GM12878 (cell line): Measurements from ENCODE around the gene MCC. TPM values are rescaled to one million over a fixed set of nuclear protein-coding genes. Genes with fewer than 3 reads are reported as not detected.

ENCODE experiments used
- ATAC-seq: fragments of 200-7000 bp; cut with Tn5 transposase; 3 replicates; pipeline ENCODE4 v1.9.1; 2020; ENCODE audit warnings: mild to moderate bottlenecking, moderate library complexity
- BruUV-seq: library from RNA; stranded (reverse); fragments of 400-500 nt; replicated peaks from 2 replicates; lab custom pipeline; 2021; lab: Mats Ljungman, UMichigan
- CTCF ChIA-PET: fragments of 300-600 bp; sonication (Branson Sonifier 250); formaldehyde crosslinking; extraction: SDS; loops from one replicate; lab custom pipeline; 2021; ENCODE audit warnings: inconsistent platforms; lab: Yijun Ruan, JAX
- POLR2A ChIA-PET: fragments of 350-600 bp; formaldehyde crosslinking; extraction: SDS; loops from one replicate; lab custom pipeline; 2021; ENCODE audit warnings: inconsistent platforms; lab: Charles Lee
- RAD21 ChIA-PET: fragments of 300-600 bp; sonication (Branson Sonifier 250); formaldehyde crosslinking; loops from one replicate; lab custom pipeline; 2023; ENCODE audit warnings: antibody characterized with exemption; ENCODE audit not compliant: unreplicated experiment; lab: Charles Lee
- SMC1A ChIA-PET: fragments of 300-600 bp; sonication (Branson Sonifier 250); formaldehyde crosslinking; loops from one replicate; lab custom pipeline; 2023; ENCODE audit not compliant: unreplicated experiment, uncharacterized antibody; lab: Charles Lee
- DNase-seq: peaks from one replicate; pipeline ENCODE4 v3.0.0-alpha.2; 2011; ENCODE audit warnings: low read depth, low spot score
- FAIRE-seq: peaks from 3 replicates; lab custom pipeline; 2011; peaks lifted over from hg19 to GRCh38; lab: Jason Lieb, UNC
- H2AFZ ChIP-seq: 2 replicates; pipeline ENCODE4 v1.6.0; 2011; ENCODE audit warnings: low read depth, low read length, control low read depth; ENCODE audit not compliant: control insufficient read depth
- H3K27ac ChIP-seq: 2 replicates; pipeline ENCODE4 v1.5.1; 2011; ENCODE audit warnings: control low read depth; ENCODE audit not compliant: control insufficient read depth, insufficient read depth
- H3K27me3 ChIP-seq, 2 experiments: replicated peaks in 1 of 2; 2 replicates each; pipeline versions ENCODE4 v1.6.0 to v1.6.1; 2011; ENCODE audit warnings: low read length in 1 of 2; ENCODE audit not compliant: control insufficient read depth in 2 of 2, insufficient read depth in 2 of 2
- H3K36me3 ChIP-seq, 2 experiments: 2 replicates each; pipeline ENCODE4 v1.5.1; 2011; ENCODE audit warnings: low read length in 1 of 2; ENCODE audit not compliant: control insufficient read depth in 2 of 2, insufficient read depth in 2 of 2
- H3K4me1 ChIP-seq: 2 replicates; pipeline ENCODE4 v1.6.1; 2011; ENCODE audit warnings: mild to moderate bottlenecking, low read length, moderate library complexity, mixed read lengths; ENCODE audit not compliant: control insufficient read depth, insufficient read depth
- H3K4me2 ChIP-seq: 2 replicates; pipeline ENCODE4 v1.6.0; 2011; ENCODE audit warnings: control low read depth; ENCODE audit not compliant: control insufficient read depth, insufficient read depth
- H3K4me3 ChIP-seq: fragments of 200-600 bp; sonication (generic); 2 replicates; pipeline ENCODE4 v1.5.1; 2016
- H3K79me2 ChIP-seq: 2 replicates; pipeline ENCODE4 v1.6.0; 2011; ENCODE audit warnings: low read length; ENCODE audit not compliant: control insufficient read depth, insufficient read depth
- H3K9ac ChIP-seq: 2 replicates; pipeline ENCODE4 v1.8.0; 2011; ENCODE audit warnings: low read length, control low read depth, mixed read lengths; ENCODE audit not compliant: control insufficient read depth, insufficient read depth
- H3K9me3 ChIP-seq: replicated peaks from 3 replicates; pipeline ENCODE4 v1.5.1; 2011; ENCODE audit warnings: mild to moderate bottlenecking, low read length; ENCODE audit not compliant: control insufficient read depth, insufficient read depth
- H4K20me1 ChIP-seq: 2 replicates; pipeline ENCODE4 v1.6.0; 2011; ENCODE audit not compliant: control insufficient read depth, insufficient read depth
- ATF7 ChIP-seq: fragments of 450-650 bp; IDR thresholded peaks from 2 replicates; pipeline ENCODE4 v1.6.1; 2016; ENCODE audit warnings: low read depth, mild to moderate bottlenecking
- BHLHE40 ChIP-seq, 2 experiments: fragments of 450-650 bp in 1 of 2; IDR thresholded peaks; 2 replicates each; pipeline ENCODE4 v1.6.1; 2011 to 2017; ENCODE audit warnings: low read depth in 2 of 2, borderline replicate concordance in 1 of 2, improper control_type of control experiment in 1 of 2, low read length in 1 of 2, mild to moderate bottlenecking in 1 of 2
- NFYA ChIP-seq: IDR thresholded peaks from 2 replicates; pipeline ENCODE4 v1.6.1; 2011; ENCODE audit warnings: low read depth, mild to moderate bottlenecking, low read length, improper control_type of control experiment, borderline replicate concordance
- POLR2A ChIP-seq: IDR thresholded peaks from 2 replicates; pipeline ENCODE4 v1.6.1; 2011; ENCODE audit warnings: low read depth, mild to moderate bottlenecking, low read length
- RUNX3 ChIP-seq: IDR thresholded peaks from 2 replicates; pipeline ENCODE4 v1.6.1; 2012; ENCODE audit warnings: low read length, inconsistent platforms
- STAT1 ChIP-seq: fragments of 450-650 bp; conservative IDR thresholded peaks from 2 replicates; pipeline ENCODE4 v1.6.1; 2014; ENCODE audit warnings: antibody characterized with exemption, mild to moderate bottlenecking
- in situ Hi-C: fragments of 300-500 bp; cut with MboI; formaldehyde crosslinking; loops from 9 replicates; pipeline ENCODE4 v1.14.3; 2018; ENCODE audit warnings: mixed read lengths
- intact Hi-C: fragments of 100-400 bp; cut with micrococcal nuclease; formaldehyde crosslinking; loops from one replicate; pipeline ENCODE4 v1.14.2; 2022; ENCODE audit not compliant: unreplicated experiment
- polyA plus RNA-seq, 11 experiments: library from polyadenylated mRNA; depleted of rRNA in 4 of 11; unstranded in 6 of 11; stranded (reverse) in 5 of 11; fragments of >200 nt; fragmentation: Nextera tagmentation in 4 of 11; fragmentation: Illumina TruSeq in 1 of 11; extraction: Ambion mirVana in 4 of 11; extraction: Trizol in 1 of 11; gene quantifications; 1 replicate in 1 of 11; 2 replicates in 10 of 11; pipeline versions ENCODE4 v1.2.1 to v1.2.3, GENCODE V29; 2011 to 2016; ENCODE audit warnings: inconsistent platforms in 2 of 11, missing spikeins in 2 of 11, low read depth in 1 of 11
- total RNA-seq, 4 experiments: library from RNA; depleted of rRNA in 3 of 4; stranded (reverse); fragments of >200 nt in 3 of 4; fragmentation: Illumina TruSeq in 1 of 4; extraction: Trizol in 1 of 4; gene quantifications; 2 replicates each; pipeline versions ENCODE4 v1.2.1 to v1.2.3, GENCODE V29; 2013 to 2021
- TF ChIP-seq, protein P1 (sequence below): fragments of 150-350 bp; IDR thresholded peaks from 2 replicates; pipeline ENCODE4 v1.6.1; 2014; ENCODE audit warnings: mild to moderate bottlenecking, low read depth, low read length
- TF ChIP-seq, protein P2 (sequence below): fragments of 450-650 bp; IDR thresholded peaks from 2 replicates; pipeline ENCODE4 v1.6.1; 2017; ENCODE audit warnings: low read depth, mild to moderate bottlenecking, moderate library complexity

MCC gene
- total and polyA plus RNA-seq, 10 of the 15 experiments (the other 5 are each of a cell fraction or from before 2014, with no cell fraction given): 0.03 to 0.86 (median 0.16) TPM

DNA sequence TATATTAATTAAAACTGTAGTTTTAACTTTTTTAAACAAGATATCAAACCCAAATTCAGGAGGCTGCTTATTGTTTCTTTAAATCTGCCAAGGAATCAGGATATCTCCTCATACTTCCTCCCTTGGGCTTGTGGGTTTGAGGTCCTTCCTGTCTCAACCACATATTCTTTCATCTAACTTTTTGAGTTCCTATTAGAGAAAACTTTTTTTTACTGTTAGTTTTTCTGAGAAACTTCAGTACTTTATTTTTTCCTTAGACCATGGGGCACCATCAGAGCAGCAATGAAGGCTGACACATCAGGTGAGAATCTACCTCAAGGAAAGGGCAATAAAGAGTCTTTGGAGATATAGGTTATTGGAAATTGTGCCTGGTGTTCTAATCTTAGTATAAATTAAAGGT, 110.2 kb downstream of the MCC start:
- Histone ChIP-seq H3K36me3 (no peaks in the 10 kb centered on the region), H3K9me3 (no peaks in the 10 kb centered on the region), H4K20me1 (no peaks in the 10 kb centered on the region), H3K27me3 (no peaks in the 10 kb centered on the region), H3K4me1 (no peaks in the 10 kb centered on the region), H3K9ac (no peak overlapping the region), H3K4me3 (no peak overlapping the region), H3K27ac (no peak overlapping the region), H3K79me2 (no peaks in the 10 kb centered on the region), H3K4me2 (no peak overlapping the region), H2AFZ (no peak overlapping the region)
- CTCF ChIA-PET: interaction anchor here (0.7 to 4.9 kb wide), 4 partner anchors 132 to 382 kb away, joined by 3 to 57 read pairs (median 27); no protein-coding TSS in a partner anchor
- BruUV-seq: no TSS peak
- intact Hi-C loops: loop anchor here (5.0 kb wide), 1 partner anchor 381 kb away; no protein-coding TSS in a partner anchor
- POLR2A ChIA-PET: no interaction called here
- SMC1A ChIA-PET: interaction anchor here (1.6 to 2.9 kb wide), 2 partner anchors 19 to 133 kb away, joined by 4 to 34 read pairs; no protein-coding TSS in a partner anchor
- RAD21 ChIA-PET: no interaction called here
- TF ChIP-seq ATF7: no peak
- no peak for TF ChIP-seq NFYA
- TF ChIP-seq BHLHE40 (IDR thresholded peaks at IDR 0.05; ENCODE audit: borderline replicate concordance in 1 of 2, low read depth in 2 of 2, low read length in 1 of 2): no peak
- peak; percentile 47; the same call in 1 of the 2 replicates for TF ChIP-seq RUNX3
- TF ChIP-seq, protein P1, sequence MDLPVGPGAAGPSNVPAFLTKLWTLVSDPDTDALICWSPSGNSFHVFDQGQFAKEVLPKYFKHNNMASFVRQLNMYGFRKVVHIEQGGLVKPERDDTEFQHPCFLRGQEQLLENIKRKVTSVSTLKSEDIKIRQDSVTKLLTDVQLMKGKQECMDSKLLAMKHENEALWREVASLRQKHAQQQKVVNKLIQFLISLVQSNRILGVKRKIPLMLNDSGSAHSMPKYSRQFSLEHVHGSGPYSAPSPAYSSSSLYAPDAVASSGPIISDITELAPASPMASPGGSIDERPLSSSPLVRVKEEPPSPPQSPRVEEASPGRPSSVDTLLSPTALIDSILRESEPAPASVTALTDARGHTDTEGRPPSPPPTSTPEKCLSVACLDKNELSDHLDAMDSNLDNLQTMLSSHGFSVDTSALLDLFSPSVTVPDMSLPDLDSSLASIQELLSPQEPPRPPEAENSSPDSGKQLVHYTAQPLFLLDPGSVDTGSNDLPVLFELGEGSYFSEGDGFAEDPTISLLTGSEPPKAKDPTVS: no peak
- TF ChIP-seq, protein P2, sequence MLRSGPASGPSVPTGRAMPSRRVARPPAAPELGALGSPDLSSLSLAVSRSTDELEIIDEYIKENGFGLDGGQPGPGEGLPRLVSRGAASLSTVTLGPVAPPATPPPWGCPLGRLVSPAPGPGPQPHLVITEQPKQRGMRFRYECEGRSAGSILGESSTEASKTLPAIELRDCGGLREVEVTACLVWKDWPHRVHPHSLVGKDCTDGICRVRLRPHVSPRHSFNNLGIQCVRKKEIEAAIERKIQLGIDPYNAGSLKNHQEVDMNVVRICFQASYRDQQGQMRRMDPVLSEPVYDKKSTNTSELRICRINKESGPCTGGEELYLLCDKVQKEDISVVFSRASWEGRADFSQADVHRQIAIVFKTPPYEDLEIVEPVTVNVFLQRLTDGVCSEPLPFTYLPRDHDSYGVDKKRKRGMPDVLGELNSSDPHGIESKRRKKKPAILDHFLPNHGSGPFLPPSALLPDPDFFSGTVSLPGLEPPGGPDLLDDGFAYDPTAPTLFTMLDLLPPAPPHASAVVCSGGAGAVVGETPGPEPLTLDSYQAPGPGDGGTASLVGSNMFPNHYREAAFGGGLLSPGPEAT: no peak
- TF ChIP-seq POLR2A: no peak
- TF ChIP-seq STAT1: no peak
- DNase-seq (no peak), FAIRE-seq (no peak), ATAC-seq (no peak)
- in situ Hi-C loops: no loop called here
